Neural cell (in vitro differentiated cells): ENCODE data around the gene CHCHD3.
A peak's percentile ranks its signal among the peaks of the same experiment; 100 is the strongest.

Experiments
- EP300 ChIP-seq: fragments of 450-650 bp; conservative IDR thresholded peaks from 2 replicates; pipeline ENCODE4 v1.6.1; 2014; ENCODE audit warnings: antibody characterized with exemption, mild to moderate bottlenecking, moderate library complexity; ENCODE audit not compliant: poor library complexity, severe bottlenecking
- EZH2 ChIP-seq: fragments of 200-600, 300-800 bp; shearing (Covaris generic), sonication (generic); IDR thresholded peaks from 2 replicates; pipeline ENCODE4 v1.6.1; 2014; ENCODE audit warnings: antibody characterized with exemption, low read length, borderline replicate concordance, mild to moderate bottlenecking; ENCODE audit not compliant: insufficient read depth, poor library complexity, severe bottlenecking
- POLR2AphosphoS5 ChIP-seq: IDR thresholded peaks from 2 replicates; pipeline ENCODE4 v1.6.1; 2012
- RAD21 ChIP-seq: fragments of 450-650 bp; conservative IDR thresholded peaks from 2 replicates; pipeline ENCODE4 v1.6.1; 2014; ENCODE audit warnings: antibody characterized with exemption, mild to moderate bottlenecking, moderate library complexity
- SMC3 ChIP-seq: fragments of 450-650 bp; conservative IDR thresholded peaks from 2 replicates; pipeline ENCODE4 v1.6.1; 2014; ENCODE audit warnings: antibody characterized with exemption, mild to moderate bottlenecking, moderate library complexity; ENCODE audit not compliant: poor library complexity
- TAF1 ChIP-seq: IDR thresholded peaks from 2 replicates; pipeline ENCODE4 v1.6.1; 2012; ENCODE audit warnings: low read depth
- TF ChIP-seq, protein P1 (sequence below): fragments of 450-650 bp; IDR thresholded peaks from 2 replicates; pipeline ENCODE4 v1.5.1; 2014; ENCODE audit warnings: antibody characterized with exemption, mild to moderate bottlenecking, moderate library complexity; ENCODE audit not compliant: poor library complexity, severe bottlenecking

DNA sequence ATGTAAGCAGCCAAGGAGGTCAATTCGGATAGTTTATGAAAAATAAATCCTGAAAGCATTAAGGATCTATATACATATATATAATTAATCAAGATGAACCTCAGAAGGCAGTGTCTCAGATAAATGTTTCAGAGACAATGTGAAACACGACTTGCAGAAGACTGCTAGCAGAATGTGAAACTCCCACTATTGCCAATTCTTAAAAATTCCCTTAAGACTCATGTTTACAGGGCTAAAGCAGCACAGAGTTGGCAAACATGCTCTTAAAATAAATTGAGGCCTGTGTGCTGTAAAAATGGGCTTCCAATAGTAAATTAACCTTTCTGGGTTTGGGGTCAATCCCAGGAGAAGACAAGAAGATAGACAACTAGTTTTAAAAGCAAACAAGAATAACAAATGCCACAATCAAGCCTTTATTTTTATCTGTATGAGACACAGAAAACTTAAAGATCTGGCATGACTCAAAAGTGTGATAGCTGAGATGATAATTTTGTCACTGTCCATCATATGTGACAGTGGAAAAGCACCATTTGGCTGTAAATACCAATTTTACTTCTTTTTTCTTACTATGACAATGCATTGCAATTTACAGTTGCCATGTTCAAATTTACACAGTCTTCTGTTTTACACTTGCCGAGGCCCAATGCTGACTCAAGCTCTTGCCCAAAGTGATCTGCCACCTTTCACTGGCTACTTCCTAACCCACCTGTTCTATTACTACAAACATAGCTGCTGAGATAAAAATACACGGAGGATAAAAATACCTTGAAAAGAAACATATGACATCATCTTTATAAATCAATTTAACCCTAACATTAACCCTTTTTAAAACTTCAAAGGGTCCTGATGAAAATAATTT is 78.6 kb downstream of the CHCHD3 start:
- TF ChIP-seq TAF1 (no peak), POLR2AphosphoS5 (no peak), EP300 (peak; percentile 38), EZH2 (no peak), SMC3 (no peak), RAD21 (no peak)
- TF ChIP-seq, protein P1, sequence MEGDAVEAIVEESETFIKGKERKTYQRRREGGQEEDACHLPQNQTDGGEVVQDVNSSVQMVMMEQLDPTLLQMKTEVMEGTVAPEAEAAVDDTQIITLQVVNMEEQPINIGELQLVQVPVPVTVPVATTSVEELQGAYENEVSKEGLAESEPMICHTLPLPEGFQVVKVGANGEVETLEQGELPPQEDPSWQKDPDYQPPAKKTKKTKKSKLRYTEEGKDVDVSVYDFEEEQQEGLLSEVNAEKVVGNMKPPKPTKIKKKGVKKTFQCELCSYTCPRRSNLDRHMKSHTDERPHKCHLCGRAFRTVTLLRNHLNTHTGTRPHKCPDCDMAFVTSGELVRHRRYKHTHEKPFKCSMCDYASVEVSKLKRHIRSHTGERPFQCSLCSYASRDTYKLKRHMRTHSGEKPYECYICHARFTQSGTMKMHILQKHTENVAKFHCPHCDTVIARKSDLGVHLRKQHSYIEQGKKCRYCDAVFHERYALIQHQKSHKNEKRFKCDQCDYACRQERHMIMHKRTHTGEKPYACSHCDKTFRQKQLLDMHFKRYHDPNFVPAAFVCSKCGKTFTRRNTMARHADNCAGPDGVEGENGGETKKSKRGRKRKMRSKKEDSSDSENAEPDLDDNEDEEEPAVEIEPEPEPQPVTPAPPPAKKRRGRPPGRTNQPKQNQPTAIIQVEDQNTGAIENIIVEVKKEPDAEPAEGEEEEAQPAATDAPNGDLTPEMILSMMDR: no peak
